Hepatocyte (in vitro differentiated cells): ENCODE data around the gene KLHL12. TPM values are rescaled to one million over a fixed set of nuclear protein-coding genes. Genes with fewer than 3 reads are reported as not detected.

Experiments used
- DNase-seq: peaks from one replicate; pipeline ENCODE4 v3.0.0-alpha.2; 2016; ENCODE audit warnings: low spot score
- H2AFZ ChIP-seq: fragments of 200-600 bp; sonication (generic); 2 replicates; pipeline ENCODE4 v1.6.0; 2016; ENCODE audit warnings: antibody characterized with exemption, mild to moderate bottlenecking
- H3K27ac ChIP-seq: fragments of 200-600 bp; sonication (generic); 2 replicates; pipeline ENCODE4 v1.5.1; 2016; ENCODE audit warnings: mild to moderate bottlenecking
- H3K27me3 ChIP-seq: fragments of 200-600 bp; sonication (generic); 2 replicates; pipeline ENCODE4 v1.6.1; 2016
- H3K36me3 ChIP-seq: fragments of 200-600 bp; sonication (generic); replicated peaks from 2 replicates; pipeline ENCODE4 v1.5.1; 2016; ENCODE audit warnings: low read depth; ENCODE audit not compliant: insufficient read depth
- H3K4me1 ChIP-seq: fragments of 200-600 bp; sonication (generic); 2 replicates; pipeline ENCODE4 v1.5.1; 2016; ENCODE audit warnings: mild to moderate bottlenecking, moderate library complexity; ENCODE audit not compliant: insufficient read depth
- H3K4me2 ChIP-seq: fragments of 200-600 bp; sonication (generic); 2 replicates; pipeline ENCODE4 v1.6.0; 2016
- H3K4me3 ChIP-seq: fragments of 200-600 bp; sonication (generic); 2 replicates; pipeline ENCODE4 v1.5.1; 2016; ENCODE audit warnings: mild to moderate bottlenecking
- H3K79me2 ChIP-seq: fragments of 200-600 bp; sonication (generic); 2 replicates; pipeline ENCODE4 v1.6.0; 2017; ENCODE audit warnings: mild to moderate bottlenecking
- H3K9me2 ChIP-seq: fragments of 200-600 bp; sonication (generic); replicated peaks from 2 replicates; pipeline ENCODE4 v1.6.0; 2017; ENCODE audit warnings: mild to moderate bottlenecking; ENCODE audit not compliant: insufficient read depth
- H3K9me3 ChIP-seq: fragments of 200-600 bp; sonication (generic); 2 replicates; pipeline ENCODE4 v1.5.1; 2016; ENCODE audit warnings: low read depth, mild to moderate bottlenecking
- H4K20me1 ChIP-seq: fragments of 200-600 bp; sonication (generic); 2 replicates; pipeline ENCODE4 v1.6.0; 2016; ENCODE audit warnings: mild to moderate bottlenecking; ENCODE audit not compliant: insufficient read depth, poor library complexity, severe bottlenecking
- EZH2 ChIP-seq: fragments of 200-600 bp; sonication (generic); IDR thresholded peaks from 2 replicates; pipeline ENCODE4 v1.6.1; 2016; ENCODE audit warnings: antibody characterized with exemption, mild to moderate bottlenecking, borderline replicate concordance
- EZH2phosphoT487 ChIP-seq: fragments of 200-600 bp; sonication (generic); IDR thresholded peaks from one replicate; pipeline ENCODE4 v1.6.1; 2018; ENCODE audit warnings: antibody characterized with exemption, mild to moderate bottlenecking, low read depth, moderate library complexity; ENCODE audit not compliant: unreplicated experiment, severe bottlenecking
- WGBS: methylation state at CpG from one replicate; pipeline ENCODE4 v1.1.6; 2016; ENCODE audit warnings: low lambda C conversion rate; ENCODE audit errors: missing lambda C conversion rate; 5-methylcytosine and 5-hydroxymethylcytosine counted together
- polyA plus RNA-seq: library from polyadenylated mRNA; unstranded; fragments of >200 nt; fragmentation: Nextera tagmentation; extraction: Ambion mirVana; gene quantifications from 2 replicates; pipeline ENCODE4 v1.2.1, GENCODE V29; 2016
- total RNA-seq: library from RNA; depleted of rRNA; stranded (reverse); fragments of >200 nt; gene quantifications from 2 replicates; pipeline ENCODE4 v1.2.3, GENCODE V29; 2014
- TF ChIP-seq, protein P1 (sequence below): fragments of 200-600 bp; sonication (generic); IDR thresholded peaks from 2 replicates; pipeline ENCODE4 v1.5.1; 2016; ENCODE audit warnings: antibody characterized with exemption, mild to moderate bottlenecking; ENCODE audit not compliant: poor library complexity

KLHL12 gene
- total and polyA plus RNA-seq, 2 experiments from 2014 or later, result 15.1 to 23.4 TPM

DNA sequence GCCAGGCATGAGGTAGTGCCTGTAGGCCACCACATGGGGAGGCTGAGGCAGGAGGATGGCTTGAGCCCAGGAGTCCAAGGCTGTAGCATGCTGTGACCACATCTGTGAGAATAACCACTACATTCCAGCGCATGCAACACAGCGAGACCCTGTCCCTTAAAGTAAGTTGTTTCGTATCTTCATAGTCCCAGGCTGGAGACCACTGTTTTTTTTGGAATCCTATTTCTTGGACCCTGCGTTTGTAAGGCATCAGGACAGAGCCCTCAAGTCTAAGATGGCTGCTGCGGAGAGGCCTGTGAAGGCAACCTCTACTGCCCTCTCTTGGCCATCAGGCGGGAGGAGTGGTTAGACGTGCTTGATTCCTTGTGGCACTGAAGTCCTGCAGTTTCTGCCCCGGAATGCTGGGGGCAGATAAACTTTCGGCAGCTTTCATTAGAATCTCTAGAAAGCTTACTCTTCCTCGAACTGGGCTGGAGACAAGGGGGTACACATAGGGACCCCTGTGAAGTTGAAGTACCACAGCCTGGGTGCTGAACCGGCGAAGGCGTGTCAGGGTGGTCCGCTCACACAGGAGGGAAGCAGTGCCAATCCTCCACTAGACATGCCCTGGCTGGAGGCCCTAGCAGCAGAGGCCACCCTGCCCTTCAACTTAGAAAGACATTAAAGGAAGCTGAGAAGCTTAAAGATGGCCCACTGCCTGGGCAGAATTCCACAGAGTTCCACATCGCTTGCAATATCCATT is 74.7 kb downstream of the KLHL12 start:
- WGBS, result 67% methylated on average over 15 of the region's 15 CpGs
- Histone ChIP-seq H3K4me1 (no peaks in the 10 kb centered on the region), H3K4me2 (no peak overlapping the region), H2AFZ (no peak overlapping the region), H3K36me3 (no peaks in the 10 kb centered on the region), H3K27ac (no peak overlapping the region), H3K9me2 (no peaks in the 10 kb centered on the region), H4K20me1 (no peaks in the 10 kb centered on the region), H3K79me2 (no peaks in the 10 kb centered on the region), H3K4me3 (no peak overlapping the region), H3K9me3 (no peaks in the 10 kb centered on the region), H3K27me3 (no peaks in the 10 kb centered on the region)
- DNase-seq, result peak; percentile 64
- TF ChIP-seq, protein P1, sequence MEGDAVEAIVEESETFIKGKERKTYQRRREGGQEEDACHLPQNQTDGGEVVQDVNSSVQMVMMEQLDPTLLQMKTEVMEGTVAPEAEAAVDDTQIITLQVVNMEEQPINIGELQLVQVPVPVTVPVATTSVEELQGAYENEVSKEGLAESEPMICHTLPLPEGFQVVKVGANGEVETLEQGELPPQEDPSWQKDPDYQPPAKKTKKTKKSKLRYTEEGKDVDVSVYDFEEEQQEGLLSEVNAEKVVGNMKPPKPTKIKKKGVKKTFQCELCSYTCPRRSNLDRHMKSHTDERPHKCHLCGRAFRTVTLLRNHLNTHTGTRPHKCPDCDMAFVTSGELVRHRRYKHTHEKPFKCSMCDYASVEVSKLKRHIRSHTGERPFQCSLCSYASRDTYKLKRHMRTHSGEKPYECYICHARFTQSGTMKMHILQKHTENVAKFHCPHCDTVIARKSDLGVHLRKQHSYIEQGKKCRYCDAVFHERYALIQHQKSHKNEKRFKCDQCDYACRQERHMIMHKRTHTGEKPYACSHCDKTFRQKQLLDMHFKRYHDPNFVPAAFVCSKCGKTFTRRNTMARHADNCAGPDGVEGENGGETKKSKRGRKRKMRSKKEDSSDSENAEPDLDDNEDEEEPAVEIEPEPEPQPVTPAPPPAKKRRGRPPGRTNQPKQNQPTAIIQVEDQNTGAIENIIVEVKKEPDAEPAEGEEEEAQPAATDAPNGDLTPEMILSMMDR, result peak; percentile 50
- no peak for TF ChIP-seq EZH2phosphoT487
- TF ChIP-seq EZH2, result no peak

DNA sequence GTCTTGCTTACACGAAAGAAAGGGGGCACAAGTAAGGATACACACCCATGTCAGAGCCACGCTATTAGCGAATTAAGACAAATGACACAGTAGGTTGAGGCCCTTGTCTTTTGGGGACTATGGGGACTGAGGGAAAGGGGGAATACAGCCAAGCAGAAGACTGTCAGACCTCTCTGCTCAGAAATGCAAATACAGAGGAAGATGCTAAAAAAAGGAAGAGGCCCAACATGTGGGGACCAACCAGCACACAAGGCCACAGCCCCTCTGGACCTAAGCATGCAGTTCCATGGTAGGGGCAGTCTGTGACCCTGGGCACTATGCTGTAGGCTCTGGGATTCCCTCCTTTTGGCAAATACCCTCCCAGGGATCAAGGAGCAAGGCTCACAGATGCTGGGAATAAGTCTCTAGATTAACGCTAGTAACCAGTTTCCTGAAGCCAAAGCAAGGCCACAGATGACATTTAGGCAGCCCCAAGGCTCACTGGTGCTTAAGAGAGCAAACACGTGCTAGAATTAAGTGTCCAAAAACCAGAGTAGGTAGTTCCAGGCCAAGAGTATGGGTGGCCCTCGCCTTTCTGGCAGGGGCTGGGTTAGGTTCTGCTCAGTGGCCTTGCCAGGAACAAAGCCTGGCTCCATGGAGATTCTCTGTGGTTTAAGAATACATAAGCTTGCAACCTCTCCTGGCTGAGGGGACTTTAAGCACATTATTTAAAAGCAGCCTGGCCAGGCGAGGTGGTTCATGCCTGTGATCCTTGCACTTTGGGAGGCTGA is 76.3 kb downstream of the KLHL12 start:
- H3K4me1 ChIP-seq, result no peaks in the 10 kb centered on the region
- H3K9me2 ChIP-seq, result no peaks in the 10 kb centered on the region
- 95% methylated on average over 7 of the region's 7 CpGs for WGBS
- no peak overlapping the region for H2AFZ ChIP-seq
- no peaks in the 10 kb centered on the region for H3K36me3 ChIP-seq
- no peak for DNase-seq
- TF ChIP-seq, protein P1, result no peak
- TF ChIP-seq EZH2 (no peak), EZH2phosphoT487 (no peak)
- no peak overlapping the region for H3K27ac ChIP-seq
- H3K4me2 ChIP-seq, result no peak overlapping the region
- no peaks in the 10 kb centered on the region for H4K20me1 ChIP-seq
- no peaks in the 10 kb centered on the region for H3K27me3 ChIP-seq
- no peak overlapping the region for H3K4me3 ChIP-seq
- no peaks in the 10 kb centered on the region for H3K9me3 ChIP-seq
- no peaks in the 10 kb centered on the region for H3K79me2 ChIP-seq

DNA sequence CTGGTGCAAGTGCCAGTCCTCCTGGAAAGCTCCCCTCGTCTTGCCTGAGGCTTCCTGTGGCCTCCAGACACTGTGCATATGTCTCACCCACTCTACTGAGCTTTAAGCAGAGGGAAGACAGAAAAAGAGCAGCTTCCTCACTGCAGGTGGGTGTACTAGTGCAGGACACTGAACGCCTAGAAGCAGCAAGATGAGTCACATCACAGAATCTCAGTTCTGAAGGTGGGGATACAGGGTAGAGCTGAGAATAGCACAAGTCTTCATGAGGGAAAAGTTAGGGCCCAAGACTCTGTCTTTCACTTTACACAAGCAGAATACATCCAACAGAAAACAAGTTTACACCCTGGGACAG is 78.9 kb downstream of the KLHL12 start:
- no peak overlapping the region for H3K4me3 ChIP-seq
- no peak for DNase-seq
- H3K27me3 ChIP-seq, result no peaks in the 10 kb centered on the region
- no peak for TF ChIP-seq EZH2phosphoT487
- TF ChIP-seq, protein P1, result no peak
- no peak for TF ChIP-seq EZH2
- no peaks in the 10 kb centered on the region for H4K20me1 ChIP-seq
- no peaks in the 10 kb centered on the region for H3K9me3 ChIP-seq
- H3K27ac ChIP-seq, result no peak overlapping the region
- 60% methylated on average over 2 of the region's 2 CpGs for WGBS
- H2AFZ ChIP-seq, result no peak overlapping the region
- H3K4me2 ChIP-seq, result no peak overlapping the region
- H3K9me2 ChIP-seq, result no peaks in the 10 kb centered on the region
- no peaks in the 10 kb centered on the region for H3K79me2 ChIP-seq
- H3K36me3 ChIP-seq, result no peaks in the 10 kb centered on the region
- H3K4me1 ChIP-seq, result no peaks in the 10 kb centered on the region
